Activated B cell treated with CpG ODN at 0.5 μM for 24 hours (primary cell): ENCODE measurements around the gene TEAD4. TPM values are rescaled to one million over a fixed set of nuclear protein-coding genes. Genes with fewer than 3 reads are reported as not detected.

Source experiments
- ATAC-seq: fragments of 200-7000 bp; cut with Tn5 transposase; one replicate; pipeline ENCODE4 v1.10.0; 2021; ENCODE audit warnings: low read depth, mild to moderate bottlenecking, moderate library complexity
- CTCF ChIA-PET: fragments of 350-600 bp; sonication (Branson Sonifier 250); formaldehyde crosslinking; loops from one replicate; lab custom pipeline; 2021; ENCODE audit warnings: antibody characterized with exemption; lab: Charles Lee
- POLR2A ChIA-PET: fragments of 350-600 bp; sonication (Branson Sonifier 250); formaldehyde crosslinking; loops from one replicate; lab custom pipeline; 2021; ENCODE audit warnings: antibody characterized with exemption; lab: Charles Lee
- DNase-seq: peaks from one replicate; pipeline ENCODE4 v3.0.0; 2022
- H3K27ac Mint-ChIP-seq: one replicate; pipeline ENCODE4 v1.8.0; 2020; ENCODE audit warnings: mixed read lengths
- H3K27me3 Mint-ChIP-seq: one replicate; pipeline ENCODE4 v1.8.0; 2021; ENCODE audit warnings: mixed read lengths
- H3K36me3 Mint-ChIP-seq: one replicate; pipeline ENCODE4 v1.8.0; 2021; ENCODE audit warnings: low read depth, mixed read lengths
- H3K4me1 Mint-ChIP-seq: one replicate; pipeline ENCODE4 v1.8.0; 2021; ENCODE audit warnings: mixed read lengths
- H3K4me3 Mint-ChIP-seq: one replicate; pipeline ENCODE4 v1.8.0; 2020; ENCODE audit warnings: mild to moderate bottlenecking, mixed read lengths
- H3K9me3 Mint-ChIP-seq: one replicate; pipeline ENCODE4 v1.8.0; 2020; ENCODE audit warnings: mixed read lengths
- intact Hi-C: fragments of 100-400 bp; cut with micrococcal nuclease; formaldehyde crosslinking; loops from one replicate; pipeline ENCODE4 v1.15.1; 2024
- total RNA-seq: library from RNA; stranded (reverse); gene quantifications from 2 replicates; pipeline ENCODE4 v1.2.3, GENCODE V29; 2022
- TF ChIP-seq, protein P1 (sequence below): fragments of 200-600 bp; IDR thresholded peaks from one replicate; pipeline ENCODE4 v1.8.0; 2022; ENCODE audit warnings: antibody characterized with exemption, mild to moderate bottlenecking

The TEAD4 gene
- total RNA-seq, 1 donor from 2014 or later = not detected

DNA sequence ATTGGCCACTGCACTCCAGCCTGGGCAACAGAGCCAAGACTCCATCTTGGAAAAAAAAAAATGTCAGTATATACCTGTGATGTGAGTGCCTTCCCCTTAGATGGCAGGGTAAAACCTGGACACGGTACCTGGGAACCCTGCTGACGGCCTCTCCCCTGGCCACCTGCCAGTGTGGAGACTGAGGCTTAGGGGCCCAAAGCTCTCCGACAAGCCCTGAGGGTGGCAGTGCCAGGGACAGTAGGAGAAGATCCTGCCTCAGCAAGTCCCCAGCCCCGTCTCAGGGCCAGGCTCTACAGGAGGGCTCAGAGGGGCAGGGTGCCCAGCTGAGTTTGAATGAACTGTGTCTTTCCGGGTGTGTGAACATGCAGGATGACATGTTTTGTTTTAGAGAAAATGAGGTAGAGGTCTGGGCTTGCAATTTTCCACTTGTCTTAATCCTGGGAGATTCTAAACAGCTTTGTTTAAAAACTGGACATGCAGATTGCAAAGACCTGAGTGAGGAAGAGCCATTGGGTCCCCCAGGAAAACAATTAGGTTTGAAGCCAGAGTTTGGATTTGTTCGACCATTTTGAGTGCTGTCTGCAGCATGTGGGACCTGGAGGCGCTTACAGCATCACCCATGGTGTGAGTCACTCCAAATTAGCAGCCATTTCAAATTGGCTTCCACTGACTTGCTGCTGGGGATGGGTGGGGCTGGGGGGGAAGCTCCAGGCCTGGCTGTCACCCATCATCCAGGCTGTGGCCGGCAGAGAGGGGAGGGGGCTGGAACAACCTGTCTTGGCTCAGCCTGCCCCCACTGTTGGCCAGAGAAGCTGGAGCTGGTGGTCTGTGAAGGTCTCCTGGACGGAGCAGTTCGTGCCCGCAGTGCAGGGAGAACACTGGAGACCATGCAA lies 128.8 kb downstream of the TEAD4 start:
- TF ChIP-seq, protein P1, sequence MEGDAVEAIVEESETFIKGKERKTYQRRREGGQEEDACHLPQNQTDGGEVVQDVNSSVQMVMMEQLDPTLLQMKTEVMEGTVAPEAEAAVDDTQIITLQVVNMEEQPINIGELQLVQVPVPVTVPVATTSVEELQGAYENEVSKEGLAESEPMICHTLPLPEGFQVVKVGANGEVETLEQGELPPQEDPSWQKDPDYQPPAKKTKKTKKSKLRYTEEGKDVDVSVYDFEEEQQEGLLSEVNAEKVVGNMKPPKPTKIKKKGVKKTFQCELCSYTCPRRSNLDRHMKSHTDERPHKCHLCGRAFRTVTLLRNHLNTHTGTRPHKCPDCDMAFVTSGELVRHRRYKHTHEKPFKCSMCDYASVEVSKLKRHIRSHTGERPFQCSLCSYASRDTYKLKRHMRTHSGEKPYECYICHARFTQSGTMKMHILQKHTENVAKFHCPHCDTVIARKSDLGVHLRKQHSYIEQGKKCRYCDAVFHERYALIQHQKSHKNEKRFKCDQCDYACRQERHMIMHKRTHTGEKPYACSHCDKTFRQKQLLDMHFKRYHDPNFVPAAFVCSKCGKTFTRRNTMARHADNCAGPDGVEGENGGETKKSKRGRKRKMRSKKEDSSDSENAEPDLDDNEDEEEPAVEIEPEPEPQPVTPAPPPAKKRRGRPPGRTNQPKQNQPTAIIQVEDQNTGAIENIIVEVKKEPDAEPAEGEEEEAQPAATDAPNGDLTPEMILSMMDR = no peak
- Mint-ChIP-seq H3K27ac (no peak overlapping the region), H3K27me3 (peaks cover 2% of the 10 kb centered on the region), H3K9me3 (no peaks in the 10 kb centered on the region), H3K4me1 (no peaks in the 10 kb centered on the region), H3K4me3 (no peak overlapping the region), H3K36me3 (no peaks in the 10 kb centered on the region)
- intact Hi-C loops = no loop called here
- ATAC-seq = no peak
- CTCF ChIA-PET = interaction anchor here (0.9 kb wide), 1 partner anchor 15 kb away, joined by 3 read pairs; no protein-coding TSS in a partner anchor
- POLR2A ChIA-PET = no interaction called here
- DNase-seq = no peak

DNA sequence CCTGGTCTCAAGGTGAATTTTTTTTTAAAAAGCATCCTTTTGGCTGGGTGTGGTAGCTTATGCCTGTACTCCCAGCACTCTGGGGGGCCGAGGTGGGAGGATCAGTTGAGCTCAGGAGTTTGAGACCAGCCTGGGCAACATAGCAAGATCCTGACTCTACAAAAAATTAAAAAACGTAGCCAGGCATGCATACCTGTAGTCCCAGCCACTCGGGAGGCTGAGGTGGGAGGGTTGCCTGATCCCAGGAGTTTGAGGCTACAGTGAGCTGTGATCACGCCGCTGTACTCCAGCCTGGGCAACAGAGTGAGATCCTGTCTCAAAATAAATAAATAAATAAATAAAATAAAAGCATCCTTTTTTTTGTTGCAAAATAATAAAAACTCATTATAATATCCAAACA lies 130.4 kb downstream of the TEAD4 start:
- Mint-ChIP-seq H3K27ac (no peak overlapping the region), H3K27me3 (peaks cover 2% of the 10 kb centered on the region), H3K4me3 (no peak overlapping the region), H3K4me1 (no peaks in the 10 kb centered on the region), H3K9me3 (no peaks in the 10 kb centered on the region), H3K36me3 (no peaks in the 10 kb centered on the region)
- ATAC-seq (no peak), DNase-seq (no peak)
- ChIA-PET CTCF (no interaction called here), POLR2A (no interaction called here)
- TF ChIP-seq, protein P1 = no peak
- intact Hi-C loops = no loop called here

Other genes with a start within 250 kb of the TEAD4 start
- gene FKBP4, start 164.4 kb upstream of the TEAD4 start, total RNA-seq = 90.5 and 94.7 TPM in 2 replicates
- gene ITFG2, start 146.7 kb upstream of the TEAD4 start, total RNA-seq = 90.1 and 90.6 TPM in 2 replicates
- not detected in 2 replicates for gene NRIP2, start 124.4 kb upstream of the TEAD4 start, total RNA-seq
- gene TEX52, start 102.4 kb upstream of the TEAD4 start, total RNA-seq = not detected in 2 replicates
- gene FOXM1, start 82.2 kb upstream of the TEAD4 start, total RNA-seq = 1.8 and 2.8 TPM in 2 replicates
- 12.4 and 14.4 TPM in 2 replicates for gene RHNO1, start 82.2 kb upstream of the TEAD4 start, total RNA-seq
- 7.0 and 7.3 TPM in 2 replicates for gene TULP3, start 68.5 kb upstream of the TEAD4 start, total RNA-seq
- 0.20 and 0.54 TPM in 2 replicates for gene TSPAN9, start 118.0 kb downstream of the TEAD4 start, total RNA-seq